MG63 (cell line): ENCODE data around the gene RTN4IP1. TPM values are rescaled to one million over a fixed set of nuclear protein-coding genes. Genes with fewer than 3 reads are reported as not detected.
A peak's percentile ranks its signal among the peaks of the same experiment; 100 is the strongest.
"Not testable (repeated sequence)": the region's sequence is repeated elsewhere in the genome, so short reads cannot be mapped to it uniquely, and the experiment has no call there.

Source experiments
- DNase-seq: peaks from one replicate; pipeline ENCODE4 v3.0.0-alpha.2; 2020
- H3K27me3 ChIP-seq: fragments of 250-450 bp; sonication (Bioruptor Pico); 2 replicates; pipeline ENCODE4 v1.5.1; 2020; ENCODE audit warnings: mild to moderate bottlenecking, moderate library complexity
- H3K36me3 ChIP-seq: fragments of 250-450 bp; sonication (Bioruptor Pico); 2 replicates; pipeline ENCODE4 v1.5.1; 2020; ENCODE audit warnings: mild to moderate bottlenecking, moderate library complexity
- H3K4me3 ChIP-seq: fragments of 250-450 bp; sonication (Bioruptor Pico); 2 replicates; pipeline ENCODE4 v1.5.1; 2020; ENCODE audit warnings: mild to moderate bottlenecking, moderate library complexity
- H3K9me3 ChIP-seq: fragments of 250-450 bp; sonication (Bioruptor Pico); 2 replicates; pipeline ENCODE4 v1.5.1; 2020; ENCODE audit warnings: mild to moderate bottlenecking, moderate library complexity
- total RNA-seq: library from RNA; depleted of rRNA; stranded (reverse); fragments of >200 nt; shearing (Covaris generic); gene quantifications from 2 replicates; pipeline ENCODE4 v1.2.3, GENCODE V29; 2014; ENCODE audit warnings: low replicate concordance

Gene RTN4IP1
- total RNA-seq, 1 experiment from 2014 or later, result 8.6 TPM

- DNase-seq, result no peak
- Histone ChIP-seq H3K27me3 (no peaks in the 10 kb centered on the region), H3K9me3 (no peaks in the 10 kb centered on the region), H3K36me3 (no peaks in the 10 kb centered on the region), H3K4me3 (no peak overlapping the region)
These were observed 64.8 kb downstream of the RTN4IP1 start for GRCh38 chr6:106564476-106564875.

GRCh38 chr6:106563614-106564013, 65.7 kb downstream of the RTN4IP1 start:
- DNase-seq, result no peak
- no peak overlapping the region for H3K4me3 ChIP-seq
- H3K36me3 ChIP-seq, result no peaks in the 10 kb centered on the region
- H3K27me3 ChIP-seq, result no peaks in the 10 kb centered on the region
- no peaks in the 10 kb centered on the region for H3K9me3 ChIP-seq

- H3K36me3 ChIP-seq, result no peaks in the 10 kb centered on the region
- no peak for DNase-seq
- H3K9me3 ChIP-seq, result no peaks in the 10 kb centered on the region
- no peaks in the 10 kb centered on the region for H3K27me3 ChIP-seq
- no peak overlapping the region for H3K4me3 ChIP-seq
These were observed 67.5 kb downstream of the RTN4IP1 start for GRCh38 chr6:106561686-106562405.

- no peaks in the 10 kb centered on the region for H3K9me3 ChIP-seq
- DNase-seq, result peak; percentile 1
- H3K4me3 ChIP-seq, result no peak overlapping the region
- no peaks in the 10 kb centered on the region for H3K36me3 ChIP-seq
- no peaks in the 10 kb centered on the region for H3K27me3 ChIP-seq
These were observed 68.2 kb downstream of the RTN4IP1 start for GRCh38 chr6:106560996-106561685.

- not testable (repeated sequence) for H3K9me3 ChIP-seq, H3K36me3 ChIP-seq, DNase-seq, H3K27me3 ChIP-seq, H3K4me3 ChIP-seq
These were observed 69.6 kb downstream of the RTN4IP1 start for GRCh38 chr6:106559659-106560058.

GRCh38 chr6:106558364-106558763, 70.9 kb downstream of the RTN4IP1 start:
- H3K9me3 ChIP-seq, result no peaks in the 10 kb centered on the region
- H3K4me3 ChIP-seq, result no peak overlapping the region
- DNase-seq, result no peak
- no peaks in the 10 kb centered on the region for H3K36me3 ChIP-seq
- H3K27me3 ChIP-seq, result no peaks in the 10 kb centered on the region

GRCh38 chr6:106557837-106558236, 71.5 kb downstream of the RTN4IP1 start:
- no peak overlapping the region for H3K4me3 ChIP-seq
- no peak for DNase-seq
- H3K36me3 ChIP-seq, result no peaks in the 10 kb centered on the region
- H3K9me3 ChIP-seq, result no peaks in the 10 kb centered on the region
- H3K27me3 ChIP-seq, result no peaks in the 10 kb centered on the region

- no peaks in the 10 kb centered on the region for H3K27me3 ChIP-seq
- H3K36me3 ChIP-seq, result no peaks in the 10 kb centered on the region
- no peak for DNase-seq
These were observed 72.8 kb downstream of the RTN4IP1 start for GRCh38 chr6:106556368-106556960.

GRCh38 chr6:106555767-106556166, 73.5 kb downstream of the RTN4IP1 start:
- Histone ChIP-seq H3K4me3 (no peak overlapping the region), H3K27me3 (no peaks in the 10 kb centered on the region), H3K9me3 (no peaks in the 10 kb centered on the region), H3K36me3 (no peaks in the 10 kb centered on the region)
- no peak for DNase-seq

More at GRCh38 chr6:106556368-106556960, 72.8 kb downstream of the RTN4IP1 start:
- H3K4me3 ChIP-seq, result no peak overlapping the region
- H3K9me3 ChIP-seq, result no peaks in the 10 kb centered on the region

- DNase-seq, result no peak
- H3K36me3 ChIP-seq, result no peaks in the 10 kb centered on the region
These were observed 75.9 kb downstream of the RTN4IP1 start for GRCh38 chr6:106553440-106553839.

GRCh38 chr6:106551155-106551554, 78.1 kb downstream of the RTN4IP1 start:
- H3K36me3 ChIP-seq, result no peaks in the 10 kb centered on the region
- DNase-seq, result no peak
- no peaks in the 10 kb centered on the region for H3K27me3 ChIP-seq
- no peak overlapping the region for H3K4me3 ChIP-seq
- no peaks in the 10 kb centered on the region for H3K9me3 ChIP-seq

More at GRCh38 chr6:106553440-106553839, 75.9 kb downstream of the RTN4IP1 start:
- no peaks in the 10 kb centered on the region for H3K27me3 ChIP-seq
- H3K9me3 ChIP-seq, result no peaks in the 10 kb centered on the region
- H3K4me3 ChIP-seq, result no peak overlapping the region

- DNase-seq, result no peak
- no peaks in the 10 kb centered on the region for H3K36me3 ChIP-seq
- no peaks in the 10 kb centered on the region for H3K9me3 ChIP-seq
- H3K4me3 ChIP-seq, result no peak overlapping the region
- no peaks in the 10 kb centered on the region for H3K27me3 ChIP-seq
These were observed 79.8 kb downstream of the RTN4IP1 start for GRCh38 chr6:106549521-106549920.

GRCh38 chr6:106548926-106549455, 80.3 kb downstream of the RTN4IP1 start:
- DNase-seq, H3K27me3 ChIP-seq, H3K4me3 ChIP-seq, H3K36me3 ChIP-seq, H3K9me3 ChIP-seq: not testable (repeated sequence)

GRCh38 chr6:106547601-106548453, 81.5 kb downstream of the RTN4IP1 start:
- Histone ChIP-seq H3K36me3 (no peaks in the 10 kb centered on the region), H3K27me3 (no peaks in the 10 kb centered on the region), H3K9me3 (no peaks in the 10 kb centered on the region), H3K4me3 (no peak overlapping the region)
- no peak for DNase-seq

GRCh38 chr6:106546691-106547414, 82.4 kb downstream of the RTN4IP1 start:
- Histone ChIP-seq H3K36me3 (no peaks in the 10 kb centered on the region), H3K9me3 (no peaks in the 10 kb centered on the region), H3K4me3 (no peak overlapping the region), H3K27me3 (no peaks in the 10 kb centered on the region)
- peak; percentile 67 for DNase-seq

GRCh38 chr6:106546261-106546690, 83.0 kb downstream of the RTN4IP1 start:
- Histone ChIP-seq H3K27me3 (no peaks in the 10 kb centered on the region), H3K9me3 (no peaks in the 10 kb centered on the region), H3K36me3 (no peaks in the 10 kb centered on the region), H3K4me3 (no peak overlapping the region)
- peak; percentile 33 for DNase-seq
